Endothelial cell of umbilical vein (primary cell): ENCODE data around the gene PFN3. TPM values are rescaled to one million over a fixed set of nuclear protein-coding genes. Genes with fewer than 3 reads are reported as not detected.

ENCODE experiments used
- BruUV-seq: library from RNA; stranded (reverse); fragments of 400-500 nt; replicated peaks from 2 replicates; lab custom pipeline; 2021; lab: Mats Ljungman, UMichigan
- CTCF ChIA-PET: fragments of 300-600, 350-600 bp; sonication (Branson Sonifier 250); formaldehyde crosslinking; loops from one replicate; lab custom pipeline; 2021; ENCODE audit warnings: antibody characterized with exemption, inconsistent platforms; lab: Charles Lee
- POLR2A ChIA-PET: fragments of 300-600, 350-600 bp; sonication (Branson Sonifier 250); formaldehyde crosslinking; loops from one replicate; lab custom pipeline; 2021; ENCODE audit warnings: antibody characterized with exemption, inconsistent platforms; lab: Charles Lee
- DNase-seq: peaks from one replicate; pipeline ENCODE4 v3.0.0-alpha.2; 2011; ENCODE audit warnings: low read depth, low spot score
- FAIRE-seq: peaks from 2 replicates; lab custom pipeline; 2011; peaks lifted over from hg19 to GRCh38; lab: Jason Lieb, UNC
- H2AFZ ChIP-seq: 2 replicates; pipeline ENCODE4 v1.6.0; 2012; ENCODE audit warnings: low read depth, low read length, control low read depth, inconsistent platforms
- H3K27ac ChIP-seq: 2 replicates; pipeline ENCODE4 v1.5.1; 2011; ENCODE audit warnings: low read depth, mild to moderate bottlenecking, control low read depth, low read length, moderate library complexity; ENCODE audit not compliant: insufficient read depth
- H3K27me3 ChIP-seq, 2 experiments: 2 replicates each; pipeline versions ENCODE4 v1.6.0 to v1.6.1; 2011; ENCODE audit warnings: low read length in 2 of 2, mixed read lengths in 1 of 2; ENCODE audit not compliant: control insufficient read depth in 2 of 2, insufficient read depth in 2 of 2
- H3K36me3 ChIP-seq, 2 experiments: 2 replicates in 1 of 2; 3 replicates in 1 of 2; pipeline ENCODE4 v1.5.1; 2011; ENCODE audit warnings: low read length in 2 of 2, mild to moderate bottlenecking in 1 of 2, moderate library complexity in 1 of 2; ENCODE audit not compliant: control insufficient read depth in 2 of 2, insufficient read depth in 2 of 2; ENCODE audit errors: extremely low read depth in 1 of 2
- H3K4me1 ChIP-seq: 3 replicates; pipeline ENCODE4 v1.5.1; 2011; ENCODE audit warnings: mild to moderate bottlenecking, low read length; ENCODE audit not compliant: control insufficient read depth, insufficient read depth; ENCODE audit errors: extremely low read depth
- H3K4me2 ChIP-seq: 2 replicates; pipeline ENCODE4 v1.6.1; 2011; ENCODE audit warnings: low read length, control low read depth, mixed read lengths; ENCODE audit not compliant: insufficient read depth
- H3K4me3 ChIP-seq, 3 experiments: fragments of 200-600 bp in 1 of 3; sonication (generic), shearing (Covaris generic) in 1 of 3; replicated peaks in 1 of 3; 2 replicates each; pipeline ENCODE4 v1.5.1; 2011 to 2016; ENCODE audit warnings: control low read depth in 3 of 3, low read length in 3 of 3, mild to moderate bottlenecking in 2 of 3, inconsistent platforms in 1 of 3, low read depth in 1 of 3, moderate library complexity in 1 of 3; ENCODE audit not compliant: insufficient read depth in 1 of 3
- H3K79me2 ChIP-seq: 2 replicates; pipeline ENCODE4 v1.6.0; 2012; ENCODE audit warnings: low read length, inconsistent platforms; ENCODE audit not compliant: control insufficient read depth, insufficient read depth
- H3K9ac ChIP-seq: replicated peaks from 2 replicates; pipeline ENCODE3; 2011; ENCODE audit warnings: low read length, control low read depth; ENCODE audit not compliant: insufficient read depth; ENCODE audit errors: extremely low read depth
- H3K9me1 ChIP-seq: replicated peaks from 3 replicates; pipeline ENCODE4 v1.6.0; 2011; ENCODE audit warnings: mild to moderate bottlenecking, low read length; ENCODE audit not compliant: control insufficient read depth, insufficient read depth; ENCODE audit errors: extremely low read depth
- H3K9me3 ChIP-seq: replicated peaks from 2 replicates; pipeline ENCODE4 v1.5.1; 2012; ENCODE audit warnings: low read length, inconsistent platforms; ENCODE audit not compliant: control insufficient read depth, insufficient read depth
- H4K20me1 ChIP-seq: replicated peaks from 2 replicates; pipeline ENCODE3; 2011; ENCODE audit warnings: mild to moderate bottlenecking, low read length; ENCODE audit not compliant: control insufficient read depth, insufficient read depth; ENCODE audit errors: extremely low read depth
- CTCF ChIP-seq, 2 donors: IDR thresholded peaks; 1 replicate in 1 of 2; 2 replicates in 1 of 2; pipeline ENCODE4 v1.5.1; 2011; ENCODE audit warnings: low read length in 2 of 2, mild to moderate bottlenecking in 2 of 2, moderate library complexity in 2 of 2, control low read depth in 1 of 2, inconsistent platforms in 1 of 2, low read depth in 1 of 2; ENCODE audit not compliant: insufficient read depth in 1 of 2; ENCODE audit errors: extremely low read depth in 1 of 2
- EZH2 ChIP-seq: IDR thresholded peaks from 2 replicates; pipeline ENCODE4 v1.6.1; 2012; ENCODE audit warnings: borderline replicate concordance, low read depth, mild to moderate bottlenecking, moderate library complexity, low read length, inconsistent platforms; ENCODE audit not compliant: severe bottlenecking
- FOS ChIP-seq: IDR thresholded peaks from 2 replicates; pipeline ENCODE4 v1.6.1; 2011; ENCODE audit warnings: mild to moderate bottlenecking, low read length, moderate library complexity, borderline replicate concordance; ENCODE audit not compliant: insufficient read depth
- GATA2 ChIP-seq: IDR thresholded peaks from 2 replicates; pipeline ENCODE4 v1.7.0; 2011; ENCODE audit warnings: low read depth, mild to moderate bottlenecking, moderate library complexity, mixed read lengths, low read length; ENCODE audit not compliant: insufficient read length, insufficient read depth
- JUN ChIP-seq: IDR thresholded peaks from 2 replicates; pipeline ENCODE4 v1.6.1; 2011; ENCODE audit warnings: borderline replicate concordance, low read depth; ENCODE audit not compliant: insufficient read length, insufficient read depth
- MAX ChIP-seq: IDR thresholded peaks from 2 replicates; pipeline ENCODE4 v1.6.1; 2011; ENCODE audit not compliant: insufficient read depth, insufficient read length
- MYC ChIP-seq: IDR thresholded peaks from one replicate; pipeline ENCODE4 v1.6.1; 2011; ENCODE audit warnings: mild to moderate bottlenecking, low read depth, low read length
- POLR2A ChIP-seq: IDR thresholded peaks from 2 replicates; pipeline ENCODE4 v1.6.1; 2012; ENCODE audit warnings: low read depth, mild to moderate bottlenecking, control low read depth, low read length
- POLR2AphosphoS5 ChIP-seq: IDR thresholded peaks from 2 replicates; pipeline ENCODE4 v1.6.1; 2012; ENCODE audit warnings: low read depth, mild to moderate bottlenecking, control low read depth, low read length, moderate library complexity; ENCODE audit not compliant: insufficient read depth
- dilution Hi-C: fragments of 300-500 bp; cut with MboI; formaldehyde crosslinking; loops from one replicate; pipeline ENCODE4 v1.15.0; 2019; ENCODE audit warnings: low sequenced_read_pairs; ENCODE audit not compliant: extremely low pct_ligation_motif_present
- intact Hi-C: fragments of 100-400 bp; cut with micrococcal nuclease; formaldehyde crosslinking; loops from one replicate; pipeline ENCODE4 v1.10.0; 2022
- polyA plus RNA-seq, 4 experiments: library from polyadenylated mRNA; depleted of rRNA in 3 of 4; stranded (reverse) in 3 of 4; unstranded in 1 of 4; fragments of >200 nt; gene quantifications; 2 replicates each; pipeline versions ENCODE4 v1.2.1 to v1.2.3, GENCODE V29; 2011 to 2012; ENCODE audit warnings: missing spikeins in 1 of 4
- total RNA-seq: library from RNA; stranded (reverse); gene quantifications from 2 replicates; pipeline ENCODE4 v1.2.3, GENCODE V29; 2021

Gene PFN3
- total and polyA plus RNA-seq, 2 donors (not counting 3 experiments of a cell fraction or from before 2014, with no cell fraction given): not detected

- dilution Hi-C loops: no loop called here
- H3K9me3 ChIP-seq: no peaks in the 10 kb centered on the region
- H3K4me2 ChIP-seq: no peak overlapping the region
- DNase-seq (no peak), FAIRE-seq (no peak)
- no peak overlapping the region for H2AFZ ChIP-seq
- no peak overlapping the region for H3K9ac ChIP-seq
- no TSS peak for BruUV-seq
- H3K36me3 ChIP-seq: no peaks in the 10 kb centered on the region
- H3K9me1 ChIP-seq: no peaks in the 10 kb centered on the region
- peaks cover 0 to 4% of the 10 kb centered on the region in 2 experiments for H3K27me3 ChIP-seq
- H4K20me1 ChIP-seq: no peaks in the 10 kb centered on the region
- no peaks in the 10 kb centered on the region for H3K79me2 ChIP-seq
- intact Hi-C loops: no loop called here
- ChIA-PET POLR2A (no interaction called here), CTCF (interaction anchor here (1.1 kb wide), 1 partner anchor 17 kb away, joined by 3 read pairs; no protein-coding TSS in a partner anchor)
- H3K4me1 ChIP-seq: no peaks in the 10 kb centered on the region
- TF ChIP-seq GATA2 (no peak), FOS (no peak), POLR2A (no peak), MYC (no peak), JUN (no peak), MAX (no peak), CTCF (IDR thresholded peaks at IDR 0.05; ENCODE audit: extremely low read depth in 1 of 2, insufficient read depth in 1 of 2, low read depth in 1 of 2, low read length in 2 of 2) (no peak), POLR2AphosphoS5 (no peak), EZH2 (no peak)
- no peak overlapping the region for H3K4me3 ChIP-seq
- H3K27ac ChIP-seq: no peak overlapping the region
Observed at GRCh38 chr5:177385720-177386119, 14.7 kb downstream of the PFN3 start.
